Stimulated activated naive CD8-positive, alpha-beta T cell treated with anti-CD3 and anti-CD28 coated beads, Interleukin-15, Interleukin-2, amounts not matched to agents 100 U/mL and 50 U/mL, for 24 hours (primary cell): ENCODE data around the gene ACAA2.

Source experiments
- ATAC-seq: fragments of 150-1000 bp; cut with Tn5 transposase; one replicate; pipeline ENCODE4 v1.10.0; 2021
- DNase-seq: peaks from one replicate; pipeline ENCODE4 v3.0.0; 2021

The ACAA2 gene

GRCh38 chr18:49742316-49743116, 70.8 kb downstream of the ACAA2 start:
- DNase-seq = no peak

GRCh38 chr18:49739275-49739674, 74.1 kb downstream of the ACAA2 start:
- DNase-seq (no peak), ATAC-seq (no peak)

More at GRCh38 chr18:49742316-49743116, 70.8 kb downstream of the ACAA2 start:
- no peak for ATAC-seq

- DNase-seq (no peak), ATAC-seq (no peak)
These were observed 74.6 kb downstream of the ACAA2 start for GRCh38 chr18:49738721-49739120.

- no peak for DNase-seq
- ATAC-seq = no peak
These were observed 78.5 kb downstream of the ACAA2 start for GRCh38 chr18:49734836-49735235.

- no peak for ATAC-seq
- no peak for DNase-seq
These were observed 79.3 kb downstream of the ACAA2 start for GRCh38 chr18:49733896-49734585.

- ATAC-seq (no peak), DNase-seq (no peak)
These were observed 80.0 kb downstream of the ACAA2 start for GRCh38 chr18:49733321-49733720.
